Measurements from ENCODE around the gene ZNF540. TPM values are rescaled to one million over a fixed set of nuclear protein-coding genes. Genes with fewer than 3 reads are reported as not detected.

Gene ZNF540
- total and polyA plus RNA-seq, 9 of the 15 experiments (the other 6 are each of a cell fraction or from before 2014, with no cell fraction given) = 0.20 to 0.95 (median 0.44) TPM

GRCh38 chr19:37655301-37655688, 60.6 kb downstream of the ZNF540 start, which contains the start of gene ZFP30 (continued):
- TF ChIP-seq DMBX1 (CRISPR knock-in tag; IDR thresholded peaks at IDR 0.05; ENCODE audit: borderline replicate concordance) = no peak
- no peak for TF ChIP-seq TARDBP (IDR thresholded peaks at IDR 0.05)
- no peak for TF ChIP-seq RAD51 (IDR thresholded peaks at IDR 0.05; ENCODE audit: borderline replicate concordance, low read depth)
- no peak for TF ChIP-seq ETV6 (IDR thresholded peaks at IDR 0.05; ENCODE audit: borderline replicate concordance in 1 of 2, low read depth in 2 of 2, low read length in 1 of 2)
- TF ChIP-seq ETV6 (CRISPR knock-in tag; IDR thresholded peaks at IDR 0.05; ENCODE audit: borderline replicate concordance) = no peak
- no peak for TF ChIP-seq ZMIZ1 (IDR thresholded peaks at IDR 0.05; ENCODE audit: low read depth in 2 of 2, low read length in 2 of 2)
- TF ChIP-seq RBM17 (IDR thresholded peaks at IDR 0.05; ENCODE audit: borderline replicate concordance, low read depth, low read length) = no peak
- no peak for TF ChIP-seq NUFIP1 (IDR thresholded peaks at IDR 0.05; ENCODE audit: partially characterized antibody)
- no peak for TF ChIP-seq ZC3H4 (CRISPR knock-in tag; IDR thresholded peaks at IDR 0.05; ENCODE audit: borderline replicate concordance)
- no peak for TF ChIP-seq ELK3 (CRISPR knock-in tag; IDR thresholded peaks at IDR 0.05)
- no peak for TF ChIP-seq E2F8 (IDR thresholded peaks at IDR 0.05; ENCODE audit: low read depth, partially characterized antibody)
- TF ChIP-seq CHD1 (IDR thresholded peaks at IDR 0.05; ENCODE audit: low read length) = no peak
- peak in 1 of 2 experiments; percentile 44; a peak in 1 of 4 replicates for TF ChIP-seq SIN3A (IDR thresholded peaks at IDR 0.05; ENCODE audit: borderline replicate concordance in 2 of 2, control insufficient read depth in 1 of 2, low read depth in 2 of 2, low read length in 2 of 2)
- no peak for TF ChIP-seq ZNF280A (IDR thresholded peaks at IDR 0.05; ENCODE audit: low read depth, partially characterized antibody)
- no peak for TF ChIP-seq PCBP1 (IDR thresholded peaks at IDR 0.05; ENCODE audit: low read depth, low read length, poor library complexity, severe bottlenecking)
- TF ChIP-seq KDM2B (CRISPR knock-in tag; IDR thresholded peaks at IDR 0.05) = no peak
- TF ChIP-seq BRF2 (IDR thresholded peaks at IDR 0.05; ENCODE audit: borderline replicate concordance, insufficient read depth, insufficient read length) = no peak
- no peak for TF ChIP-seq ZNF197 (CRISPR knock-in tag; IDR thresholded peaks at IDR 0.05; ENCODE audit: low read depth)

Measured in K562 (cell line).